ENCODE data around the gene GALNT9. TPM values are rescaled to one million over a fixed set of nuclear protein-coding genes. Genes with fewer than 3 reads are reported as not detected.

GALNT9 gene
- total RNA-seq, 1 experiment from 2014 or later, result 3.3 TPM

Other genes with a start within 250 kb of the GALNT9 start
- 10.8 and 17.3 TPM in 2 replicates for gene DDX51, start 185.3 kb downstream of the GALNT9 start, total RNA-seq (2014; rRNA removed; shearing (Covaris generic); ENCODE audit: low replicate concordance)
- gene NOC4L, start 185.1 kb downstream of the GALNT9 start, total RNA-seq (2014; rRNA removed; shearing (Covaris generic); ENCODE audit: low replicate concordance), result 23.1 and 40.1 TPM in 2 replicates
- 10.7 and 12.7 TPM in 2 replicates for gene FBRSL1, start 160.6 kb upstream of the GALNT9 start, total RNA-seq (2014; rRNA removed; shearing (Covaris generic); ENCODE audit: low replicate concordance)

All from MG63 (cell line).